A549 (cell line): ENCODE results near the gene LMF2. TPM values are rescaled to one million over a fixed set of nuclear protein-coding genes. Genes with fewer than 3 reads are reported as not detected.

Experiments
- ATAC-seq, 2 experiments: fragments of 200-7000 bp in 1 of 2; fragments of >200 bp in 1 of 2; cut with Nextera tagmentation in 1 of 2; cut with Tn5 transposase in 1 of 2; 3 replicates each; pipeline versions ENCODE4 v1.8.0 to v1.9.1; 2018 to 2020; ENCODE audit warnings: mild to moderate bottlenecking in 1 of 2, moderate library complexity in 1 of 2
- CTCF ChIA-PET: fragments of 300-600 bp; sonication (Branson Sonifier 250); formaldehyde crosslinking; extraction: SDS; loops from one replicate; lab custom pipeline; 2021; ENCODE audit warnings: antibody characterized with exemption, inconsistent platforms; lab: Yijun Ruan, JAX
- POLR2A ChIA-PET: fragments of 350-600 bp; formaldehyde crosslinking; extraction: SDS; loops from one replicate; lab custom pipeline; 2021; ENCODE audit warnings: antibody characterized with exemption, inconsistent platforms; lab: Yijun Ruan, JAX
- DNase-seq, 2 experiments: peaks; one replicate each; pipeline versions ENCODE4 v3.0.0 to v3.0.0-alpha.2; 2011 to 2016; ENCODE audit warnings: low read depth in 1 of 2, low spot score in 1 of 2
- FAIRE-seq: peaks from 2 replicates; lab custom pipeline; 2011; peaks lifted over from hg19 to GRCh38; lab: Jason Lieb, UNC
- H3K27ac ChIP-seq, 2 experiments: fragments of >200 bp; sonication (Bioruptor Twin); formaldehyde crosslinking; 3 replicates each; pipeline ENCODE4 v1.5.1; 2016 to 2017
- H3K4me1 ChIP-seq: fragments of >200 bp; sonication (Bioruptor Twin); formaldehyde crosslinking; 3 replicates; pipeline ENCODE4 v1.6.1; 2016
- H3K4me2 ChIP-seq: fragments of >200 bp; sonication (Bioruptor Twin); formaldehyde crosslinking; 3 replicates; pipeline ENCODE4 v1.6.1; 2016
- H3K4me3 ChIP-seq: fragments of >200 bp; sonication (Bioruptor Twin); formaldehyde crosslinking; 3 replicates; pipeline ENCODE4 v1.5.1; 2016
- H3K9me3 ChIP-seq: fragments of >200 bp; sonication (Bioruptor Twin); formaldehyde crosslinking; 3 replicates; pipeline ENCODE4 v1.6.1; 2016
- BCL3 ChIP-seq: fragments of >200 bp; sonication (Bioruptor Twin); formaldehyde crosslinking; IDR thresholded peaks from 3 replicates; pipeline ENCODE4 v1.6.1; 2016
- CBX8 ChIP-seq: fragments of 200-600 bp; sonication (generic); IDR thresholded peaks from 2 replicates; pipeline ENCODE4 v1.6.1; 2016
- E2F6 ChIP-seq: IDR thresholded peaks from 2 replicates; pipeline ENCODE4 v1.6.1; 2012; ENCODE audit warnings: low read depth, borderline replicate concordance
- EHF ChIP-seq: fragments of 250-450 bp; sonication (Bioruptor Pico); IDR thresholded peaks from 2 replicates; pipeline ENCODE4 v1.5.0; 2020; ENCODE audit warnings: mild to moderate bottlenecking
- ELK1 ChIP-seq: fragments of 150-350 bp; IDR thresholded peaks from 2 replicates; pipeline ENCODE4 v1.6.1; 2014; ENCODE audit warnings: low read depth, mild to moderate bottlenecking, low read length
- FOSB ChIP-seq: fragments of 250-450 bp; sonication (Bioruptor Pico); IDR thresholded peaks from 2 replicates; pipeline ENCODE4 v1.5.0; 2020; ENCODE audit warnings: mild to moderate bottlenecking, moderate library complexity
- FOSL2 ChIP-seq, 2 experiments: fragments of 450-650 bp in 1 of 2; fragments of >200 bp in 1 of 2; sonication (Bioruptor Twin) in 1 of 2; formaldehyde crosslinking; IDR thresholded peaks; 2 replicates each; pipeline versions ENCODE4 v1.5.0 to v1.6.1; 2016 to 2020; ENCODE audit warnings: mild to moderate bottlenecking in 1 of 2, moderate library complexity in 1 of 2
- HEYL ChIP-seq: fragments of 250-450 bp; sonication (Bioruptor Pico); IDR thresholded peaks from 2 replicates; pipeline ENCODE4 v1.8.0; 2021; ENCODE audit warnings: mild to moderate bottlenecking, moderate library complexity
- HMGXB4 ChIP-seq: fragments of 250-450 bp; sonication (Bioruptor Pico); IDR thresholded peaks from 2 replicates; pipeline ENCODE4 v1.5.0; 2021; ENCODE audit warnings: mild to moderate bottlenecking, moderate library complexity, borderline replicate concordance
- JUNB ChIP-seq: fragments of >200 bp; sonication (Bioruptor Twin); formaldehyde crosslinking; IDR thresholded peaks from 2 replicates; pipeline ENCODE4 v1.6.1; 2016
- KDM5A ChIP-seq: fragments of 200-600 bp; sonication (generic); IDR thresholded peaks from 2 replicates; pipeline ENCODE4 v1.6.1; 2016; ENCODE audit warnings: antibody characterized with exemption, mild to moderate bottlenecking
- NR3C1 ChIP-seq: fragments of >200 bp; sonication (Bioruptor Twin); formaldehyde crosslinking; IDR thresholded peaks from 3 replicates; pipeline ENCODE4 v1.6.1; 2017
- PBX3 ChIP-seq: IDR thresholded peaks from 2 replicates; pipeline ENCODE4 v1.6.1; 2012
- POLR2AphosphoS2 ChIP-seq: conservative IDR thresholded peaks from 2 replicates; pipeline ENCODE4 v1.6.1; 2012; ENCODE audit warnings: low read length, improper control_type of control experiment, inconsistent platforms
- RAD21 ChIP-seq, 2 experiments: fragments of >200 bp in 1 of 2; sonication (Bioruptor Twin) in 1 of 2; formaldehyde crosslinking in 1 of 2; IDR thresholded peaks in 1 of 2; conservative IDR thresholded peaks in 1 of 2; 2 replicates in 1 of 2; 3 replicates in 1 of 2; pipeline ENCODE4 v1.6.1; 2012 to 2018; ENCODE audit warnings: inconsistent platforms in 1 of 2
- RFX5 ChIP-seq: fragments of 450-650 bp; IDR thresholded peaks from 2 replicates; pipeline ENCODE4 v1.7.1; 2014; ENCODE audit warnings: antibody characterized with exemption, mild to moderate bottlenecking, moderate library complexity
- USF2 ChIP-seq: fragments of 450-650 bp; IDR thresholded peaks from 2 replicates; pipeline ENCODE4 v1.6.1; 2014; ENCODE audit warnings: antibody characterized with exemption
- ZFP36 ChIP-seq: fragments of 450-650 bp; IDR thresholded peaks from 2 replicates; pipeline ENCODE4 v1.6.1; 2014; ENCODE audit warnings: borderline replicate concordance; ENCODE audit not compliant: partially characterized antibody
- ZSCAN20 ChIP-seq: fragments of 250-450 bp; sonication (Bioruptor Pico); IDR thresholded peaks from 2 replicates; pipeline ENCODE4 v1.8.0; 2022; ENCODE audit warnings: mild to moderate bottlenecking, moderate library complexity
- WGBS: methylation state at CpG from one replicate; pipeline ENCODE4 v1.1.6; 2017; ENCODE audit errors: missing lambda C conversion rate; 5-methylcytosine and 5-hydroxymethylcytosine counted together
- polyA plus RNA-seq, 4 experiments: library from polyadenylated mRNA; depleted of rRNA in 3 of 4; stranded (reverse); fragments of >200 nt; fragmentation: RNase III in 1 of 4; extraction: RNeasy Plus Mini Kit Qiagen cat#74134 plus additional on column Dnase treatment in 1 of 4; gene quantifications; 2 replicates in 3 of 4; 3 replicates in 1 of 4; pipeline ENCODE4 v1.2.3, GENCODE V29; 2011 to 2017

The LMF2 gene
- polyA plus RNA-seq, 2 of the 4 experiments (the other 2 are of a cell fraction): 13.0 to 32.5 TPM

GRCh38 chr22:50477923-50478322 lies 29.6 kb downstream of the LMF2 start:
- H3K27ac ChIP-seq: no peak overlapping the region
- POLR2A ChIA-PET: no interaction called here
- CTCF ChIA-PET: no interaction called here

GRCh38 chr22:50476868-50477267 lies 30.6 kb downstream of the LMF2 start:
- Histone ChIP-seq H3K4me3 (no peak overlapping the region), H3K4me1 (peaks cover 9% of the 10 kb centered on the region; the same call in 1 of the 3 replicates), H3K27ac (peak overlapping the region in 1 of 2 experiments; percentile 64; a peak in 3 of 6 replicates), H3K9me3 (no peaks in the 10 kb centered on the region), H3K4me2 (no peak overlapping the region)
- CTCF ChIA-PET: interaction anchor here (0.6 to 1.3 kb wide), 2 partner anchors 20 to 48 kb away, joined by 3 to 4 read pairs; partner anchors contain the start of gene SCO2
- FAIRE-seq: no peak
- POLR2A ChIA-PET: no interaction called here
- 81% methylated on average over 7 of the region's 7 CpGs for WGBS
- no peak for TF ChIP-seq PBX3
- TF ChIP-seq EHF (CRISPR knock-in tag): no peak
- TF ChIP-seq CBX8: no peak
- TF ChIP-seq BCL3: no peak
- no peak for TF ChIP-seq RAD21 (conservative IDR thresholded peaks at IDR 0.05 in 1 of 2, IDR thresholded peaks at IDR 0.05 in 1 of 2)
- TF ChIP-seq ELK1: no peak
- no peak for TF ChIP-seq HEYL (CRISPR knock-in tag)
- no peak for TF ChIP-seq POLR2AphosphoS2
- no peak for TF ChIP-seq RFX5
- no peak for ATAC-seq
- no peak for DNase-seq

More at GRCh38 chr22:50477923-50478322, 29.6 kb downstream of the LMF2 start:
- no peak for ATAC-seq
- no peak for FAIRE-seq
- no peak overlapping the region for H3K4me3 ChIP-seq
- peaks cover 9% of the 10 kb centered on the region; the same call in 1 of the 3 replicates for H3K4me1 ChIP-seq
- WGBS: 89% methylated on average over 8 of the region's 12 CpGs
- TF ChIP-seq FOSL2 (IDR thresholded peaks at IDR 0.05) (no peak), FOSL2 (CRISPR knock-in tag; IDR thresholded peaks at IDR 0.05) (no peak), FOSB (no peak), ZSCAN20 (CRISPR knock-in tag) (no peak), ZFP36 (no peak), POLR2AphosphoS2 (no peak), JUNB (no peak)
- DNase-seq: no peak
- H3K4me2 ChIP-seq: no peak overlapping the region
- no peaks in the 10 kb centered on the region for H3K9me3 ChIP-seq

GRCh38 chr22:50475652-50476002 lies 31.9 kb downstream of the LMF2 start:
- peak overlapping the region; percentile 90 for H3K4me2 ChIP-seq
- peak overlapping the region; percentile 86 to 96; a peak in 5 of 6 replicates for H3K27ac ChIP-seq
- ATAC-seq (peak in 1 of 2 experiments; percentile 3; a peak in 1 of 6 replicates), FAIRE-seq (no peak), DNase-seq (no peak)
- no peaks in the 10 kb centered on the region for H3K9me3 ChIP-seq
- peaks cover 9% of the 10 kb centered on the region; the same call in 1 of the 3 replicates for H3K4me1 ChIP-seq
- 98% methylated on average over 6 of the region's 6 CpGs for WGBS
- CTCF ChIA-PET: no interaction called here
- H3K4me3 ChIP-seq: peak overlapping the region; percentile 76; the same call in 2 of the 3 replicates
- POLR2A ChIA-PET: no interaction called here
- TF ChIP-seq CBX8 (no peak), E2F6 (no peak), NR3C1 (no peak), HEYL (CRISPR knock-in tag) (no peak), USF2 (no peak), KDM5A (no peak), HMGXB4 (CRISPR knock-in tag) (no peak), EHF (CRISPR knock-in tag) (no peak)
